ENCODE data around the gene SNAPC3.

The SNAPC3 gene

DNA sequence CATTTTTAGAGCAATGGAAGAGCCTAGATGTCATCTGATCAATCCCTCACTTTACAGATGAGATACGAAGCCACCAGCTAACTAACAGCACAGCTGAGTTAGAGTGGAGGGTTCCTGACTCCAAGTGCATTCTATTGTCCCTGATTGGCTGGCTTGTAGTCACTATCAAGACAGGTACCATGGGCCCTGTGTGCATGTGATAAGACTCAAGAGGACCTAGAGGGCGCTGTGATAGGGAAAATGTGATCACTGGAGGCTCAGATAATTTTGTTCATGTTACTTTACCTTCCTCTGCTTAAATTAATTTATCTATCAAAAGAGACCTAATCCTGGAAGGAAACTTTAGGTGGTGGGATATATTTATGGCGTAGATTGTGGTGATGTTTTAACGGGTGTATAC, 19.5 kb upstream of the SNAPC3 start:
- Histone ChIP-seq H3K36me3 (ENCODE audit: control insufficient read depth in 2 of 2, insufficient read depth in 1 of 2, low read length in 2 of 2) (no peaks in the 10 kb centered on the region), H3K4me1 (ENCODE audit: control insufficient read depth, insufficient read depth, low read length) (no peaks in the 10 kb centered on the region), H3K9me3 (ENCODE audit: control insufficient read depth, insufficient read depth, low read depth, low read length) (no peaks in the 10 kb centered on the region), H3K27ac (ENCODE audit: extremely low read depth, low read depth, low read length) (no peak overlapping the region), H3K4me3 (ENCODE audit: low read depth, low read length) (no peak overlapping the region)
- TF ChIP-seq ZNF146 (tag by site-specific recombination; IDR thresholded peaks at IDR 0.05) (no peak), ZNF548 (tag by site-specific recombination; IDR thresholded peaks at IDR 0.05) (no peak), ZNF837 (tag by site-specific recombination; IDR thresholded peaks at IDR 0.05) (no peak), ZNF768 (tag by site-specific recombination; IDR thresholded peaks at IDR 0.05) (no peak), ZNF302 (tag by site-specific recombination; IDR thresholded peaks at IDR 0.05; ENCODE audit: low read depth) (no peak), ZNF335 (tag by site-specific recombination; conservative IDR thresholded peaks at IDR 0.05) (no peak), ZNF530 (tag by site-specific recombination; IDR thresholded peaks at IDR 0.05; ENCODE audit: low read depth) (no peak), ZIC2 (tag by site-specific recombination; IDR thresholded peaks at IDR 0.05) (no peak), FEZF1 (tag by site-specific recombination; IDR thresholded peaks at IDR 0.05) (no peak), SALL2 (tag by site-specific recombination; IDR thresholded peaks at IDR 0.05; ENCODE audit: borderline replicate concordance) (no peak), OSR2 (tag by site-specific recombination; IDR thresholded peaks at IDR 0.05) (no peak)
- TF ChIP-seq, protein P1, sequence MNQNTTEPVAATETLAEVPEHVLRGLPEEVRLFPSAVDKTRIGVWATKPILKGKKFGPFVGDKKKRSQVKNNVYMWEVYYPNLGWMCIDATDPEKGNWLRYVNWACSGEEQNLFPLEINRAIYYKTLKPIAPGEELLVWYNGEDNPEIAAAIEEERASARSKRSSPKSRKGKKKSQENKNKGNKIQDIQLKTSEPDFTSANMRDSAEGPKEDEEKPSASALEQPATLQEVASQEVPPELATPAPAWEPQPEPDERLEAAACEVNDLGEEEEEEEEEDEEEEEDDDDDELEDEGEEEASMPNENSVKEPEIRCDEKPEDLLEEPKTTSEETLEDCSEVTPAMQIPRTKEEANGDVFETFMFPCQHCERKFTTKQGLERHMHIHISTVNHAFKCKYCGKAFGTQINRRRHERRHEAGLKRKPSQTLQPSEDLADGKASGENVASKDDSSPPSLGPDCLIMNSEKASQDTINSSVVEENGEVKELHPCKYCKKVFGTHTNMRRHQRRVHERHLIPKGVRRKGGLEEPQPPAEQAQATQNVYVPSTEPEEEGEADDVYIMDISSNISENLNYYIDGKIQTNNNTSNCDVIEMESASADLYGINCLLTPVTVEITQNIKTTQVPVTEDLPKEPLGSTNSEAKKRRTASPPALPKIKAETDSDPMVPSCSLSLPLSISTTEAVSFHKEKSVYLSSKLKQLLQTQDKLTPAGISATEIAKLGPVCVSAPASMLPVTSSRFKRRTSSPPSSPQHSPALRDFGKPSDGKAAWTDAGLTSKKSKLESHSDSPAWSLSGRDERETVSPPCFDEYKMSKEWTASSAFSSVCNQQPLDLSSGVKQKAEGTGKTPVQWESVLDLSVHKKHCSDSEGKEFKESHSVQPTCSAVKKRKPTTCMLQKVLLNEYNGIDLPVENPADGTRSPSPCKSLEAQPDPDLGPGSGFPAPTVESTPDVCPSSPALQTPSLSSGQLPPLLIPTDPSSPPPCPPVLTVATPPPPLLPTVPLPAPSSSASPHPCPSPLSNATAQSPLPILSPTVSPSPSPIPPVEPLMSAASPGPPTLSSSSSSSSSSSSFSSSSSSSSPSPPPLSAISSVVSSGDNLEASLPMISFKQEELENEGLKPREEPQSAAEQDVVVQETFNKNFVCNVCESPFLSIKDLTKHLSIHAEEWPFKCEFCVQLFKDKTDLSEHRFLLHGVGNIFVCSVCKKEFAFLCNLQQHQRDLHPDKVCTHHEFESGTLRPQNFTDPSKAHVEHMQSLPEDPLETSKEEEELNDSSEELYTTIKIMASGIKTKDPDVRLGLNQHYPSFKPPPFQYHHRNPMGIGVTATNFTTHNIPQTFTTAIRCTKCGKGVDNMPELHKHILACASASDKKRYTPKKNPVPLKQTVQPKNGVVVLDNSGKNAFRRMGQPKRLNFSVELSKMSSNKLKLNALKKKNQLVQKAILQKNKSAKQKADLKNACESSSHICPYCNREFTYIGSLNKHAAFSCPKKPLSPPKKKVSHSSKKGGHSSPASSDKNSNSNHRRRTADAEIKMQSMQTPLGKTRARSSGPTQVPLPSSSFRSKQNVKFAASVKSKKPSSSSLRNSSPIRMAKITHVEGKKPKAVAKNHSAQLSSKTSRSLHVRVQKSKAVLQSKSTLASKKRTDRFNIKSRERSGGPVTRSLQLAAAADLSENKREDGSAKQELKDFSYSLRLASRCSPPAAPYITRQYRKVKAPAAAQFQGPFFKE (tag by site-specific recombination; IDR thresholded peaks at IDR 0.05; ENCODE audit: borderline replicate concordance), result no peak
- TF ChIP-seq, protein P2, sequence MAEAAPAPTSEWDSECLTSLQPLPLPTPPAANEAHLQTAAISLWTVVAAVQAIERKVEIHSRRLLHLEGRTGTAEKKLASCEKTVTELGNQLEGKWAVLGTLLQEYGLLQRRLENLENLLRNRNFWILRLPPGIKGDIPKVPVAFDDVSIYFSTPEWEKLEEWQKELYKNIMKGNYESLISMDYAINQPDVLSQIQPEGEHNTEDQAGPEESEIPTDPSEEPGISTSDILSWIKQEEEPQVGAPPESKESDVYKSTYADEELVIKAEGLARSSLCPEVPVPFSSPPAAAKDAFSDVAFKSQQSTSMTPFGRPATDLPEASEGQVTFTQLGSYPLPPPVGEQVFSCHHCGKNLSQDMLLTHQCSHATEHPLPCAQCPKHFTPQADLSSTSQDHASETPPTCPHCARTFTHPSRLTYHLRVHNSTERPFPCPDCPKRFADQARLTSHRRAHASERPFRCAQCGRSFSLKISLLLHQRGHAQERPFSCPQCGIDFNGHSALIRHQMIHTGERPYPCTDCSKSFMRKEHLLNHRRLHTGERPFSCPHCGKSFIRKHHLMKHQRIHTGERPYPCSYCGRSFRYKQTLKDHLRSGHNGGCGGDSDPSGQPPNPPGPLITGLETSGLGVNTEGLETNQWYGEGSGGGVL (tag by site-specific recombination; IDR thresholded peaks at IDR 0.05), result no peak
- TF ChIP-seq, protein P3, sequence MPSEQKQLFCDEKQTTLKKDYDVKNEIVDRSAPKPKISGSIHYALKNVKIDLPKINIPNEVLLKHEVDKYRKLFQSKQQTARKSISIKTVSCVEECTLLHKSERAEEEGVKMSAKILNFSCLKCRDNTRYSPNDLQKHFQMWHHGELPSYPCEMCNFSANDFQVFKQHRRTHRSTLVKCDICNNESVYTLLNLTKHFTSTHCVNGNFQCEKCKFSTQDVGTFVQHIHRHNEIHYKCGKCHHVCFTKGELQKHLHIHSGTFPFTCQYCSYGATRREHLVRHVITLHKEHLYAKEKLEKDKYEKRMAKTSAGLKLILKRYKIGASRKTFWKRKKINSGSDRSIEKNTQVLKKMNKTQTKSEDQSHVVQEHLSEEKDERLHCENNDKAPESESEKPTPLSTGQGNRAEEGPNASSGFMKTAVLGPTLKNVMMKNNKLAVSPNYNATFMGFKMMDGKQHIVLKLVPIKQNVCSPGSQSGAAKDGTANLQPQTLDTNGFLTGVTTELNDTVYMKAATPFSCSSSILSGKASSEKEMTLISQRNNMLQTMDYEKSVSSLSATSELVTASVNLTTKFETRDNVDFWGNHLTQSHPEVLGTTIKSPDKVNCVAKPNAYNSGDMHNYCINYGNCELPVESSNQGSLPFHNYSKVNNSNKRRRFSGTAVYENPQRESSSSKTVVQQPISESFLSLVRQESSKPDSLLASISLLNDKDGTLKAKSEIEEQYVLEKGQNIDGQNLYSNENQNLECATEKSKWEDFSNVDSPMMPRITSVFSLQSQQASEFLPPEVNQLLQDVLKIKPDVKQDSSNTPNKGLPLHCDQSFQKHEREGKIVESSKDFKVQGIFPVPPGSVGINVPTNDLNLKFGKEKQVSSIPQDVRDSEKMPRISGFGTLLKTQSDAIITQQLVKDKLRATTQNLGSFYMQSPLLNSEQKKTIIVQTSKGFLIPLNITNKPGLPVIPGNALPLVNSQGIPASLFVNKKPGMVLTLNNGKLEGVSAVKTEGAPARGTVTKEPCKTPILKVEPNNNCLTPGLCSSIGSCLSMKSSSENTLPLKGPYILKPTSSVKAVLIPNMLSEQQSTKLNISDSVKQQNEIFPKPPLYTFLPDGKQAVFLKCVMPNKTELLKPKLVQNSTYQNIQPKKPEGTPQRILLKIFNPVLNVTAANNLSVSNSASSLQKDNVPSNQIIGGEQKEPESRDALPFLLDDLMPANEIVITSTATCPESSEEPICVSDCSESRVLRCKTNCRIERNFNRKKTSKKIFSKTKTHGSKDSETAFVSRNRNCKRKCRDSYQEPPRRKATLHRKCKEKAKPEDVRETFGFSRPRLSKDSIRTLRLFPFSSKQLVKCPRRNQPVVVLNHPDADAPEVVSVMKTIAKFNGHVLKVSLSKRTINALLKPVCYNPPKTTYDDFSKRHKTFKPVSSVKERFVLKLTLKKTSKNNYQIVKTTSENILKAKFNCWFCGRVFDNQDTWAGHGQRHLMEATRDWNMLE (tag by site-specific recombination; conservative IDR thresholded peaks at IDR 0.05; ENCODE audit: low read depth), result no peak
- TF ChIP-seq, protein P4, sequence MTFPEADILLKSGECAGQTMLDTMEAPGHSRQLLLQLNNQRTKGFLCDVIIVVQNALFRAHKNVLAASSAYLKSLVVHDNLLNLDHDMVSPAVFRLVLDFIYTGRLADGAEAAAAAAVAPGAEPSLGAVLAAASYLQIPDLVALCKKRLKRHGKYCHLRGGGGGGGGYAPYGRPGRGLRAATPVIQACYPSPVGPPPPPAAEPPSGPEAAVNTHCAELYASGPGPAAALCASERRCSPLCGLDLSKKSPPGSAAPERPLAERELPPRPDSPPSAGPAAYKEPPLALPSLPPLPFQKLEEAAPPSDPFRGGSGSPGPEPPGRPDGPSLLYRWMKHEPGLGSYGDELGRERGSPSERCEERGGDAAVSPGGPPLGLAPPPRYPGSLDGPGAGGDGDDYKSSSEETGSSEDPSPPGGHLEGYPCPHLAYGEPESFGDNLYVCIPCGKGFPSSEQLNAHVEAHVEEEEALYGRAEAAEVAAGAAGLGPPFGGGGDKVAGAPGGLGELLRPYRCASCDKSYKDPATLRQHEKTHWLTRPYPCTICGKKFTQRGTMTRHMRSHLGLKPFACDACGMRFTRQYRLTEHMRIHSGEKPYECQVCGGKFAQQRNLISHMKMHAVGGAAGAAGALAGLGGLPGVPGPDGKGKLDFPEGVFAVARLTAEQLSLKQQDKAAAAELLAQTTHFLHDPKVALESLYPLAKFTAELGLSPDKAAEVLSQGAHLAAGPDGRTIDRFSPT (tag by site-specific recombination; IDR thresholded peaks at IDR 0.05), result no peak
- TF ChIP-seq, protein P5, sequence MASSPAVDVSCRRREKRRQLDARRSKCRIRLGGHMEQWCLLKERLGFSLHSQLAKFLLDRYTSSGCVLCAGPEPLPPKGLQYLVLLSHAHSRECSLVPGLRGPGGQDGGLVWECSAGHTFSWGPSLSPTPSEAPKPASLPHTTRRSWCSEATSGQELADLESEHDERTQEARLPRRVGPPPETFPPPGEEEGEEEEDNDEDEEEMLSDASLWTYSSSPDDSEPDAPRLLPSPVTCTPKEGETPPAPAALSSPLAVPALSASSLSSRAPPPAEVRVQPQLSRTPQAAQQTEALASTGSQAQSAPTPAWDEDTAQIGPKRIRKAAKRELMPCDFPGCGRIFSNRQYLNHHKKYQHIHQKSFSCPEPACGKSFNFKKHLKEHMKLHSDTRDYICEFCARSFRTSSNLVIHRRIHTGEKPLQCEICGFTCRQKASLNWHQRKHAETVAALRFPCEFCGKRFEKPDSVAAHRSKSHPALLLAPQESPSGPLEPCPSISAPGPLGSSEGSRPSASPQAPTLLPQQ (tag by site-specific recombination; IDR thresholded peaks at IDR 0.05), result no peak
- CTCF ChIA-PET, result interaction anchor here (0.6 to 0.8 kb wide), 7 partner anchors 10 to 225 kb away, joined by 3 to 5 read pairs (median 3); no protein-coding TSS in a partner anchor
- POLR2A ChIA-PET, result no interaction called here
